ENCODE data around the gene HECW1. TPM values are rescaled to one million over a fixed set of nuclear protein-coding genes. Genes with fewer than 3 reads are reported as not detected.

The HECW1 gene
- total and polyA plus RNA-seq, 2 of the 8 experiments (the other 6 are each of a cell fraction or from before 2014, with no cell fraction given) = 2.9 to 12.7 TPM

DNA sequence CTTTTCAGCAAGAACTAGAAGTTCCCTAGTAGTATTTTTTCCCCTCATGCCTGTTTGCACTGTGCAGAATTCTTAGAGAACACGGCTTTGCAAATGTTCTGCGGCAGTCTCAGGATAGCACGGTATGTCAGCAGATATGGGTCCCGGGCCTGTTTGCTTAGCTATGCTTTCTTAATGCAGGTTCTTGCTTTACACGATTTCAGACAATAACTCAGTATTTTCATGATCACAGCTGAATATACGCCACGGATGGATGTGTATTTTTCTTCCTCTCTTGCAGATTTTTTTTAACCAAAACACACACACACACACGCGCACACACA lies 137.3 kb downstream of the HECW1 start (continued):
- TF ChIP-seq NANOG (IDR thresholded peaks at IDR 0.05; ENCODE audit: insufficient read depth, low read depth, low read length, poor library complexity, severe bottlenecking) (no peak), SUZ12 (IDR thresholded peaks at IDR 0.05; ENCODE audit: low read length) (no peak)

Data from H1 (cell line).